HEK293 (cell line): ENCODE measurements around the gene PRCC.

Experiments
- GLIS1 ChIP-seq: fragments of 450-650 bp; formaldehyde crosslinking; IDR thresholded peaks from 2 replicates; pipeline ENCODE4 v1.5.1; 2016; ENCODE audit warnings: missing biosample characterization, missing genetic modification characterization
- MZF1 ChIP-seq: fragments of 450-650 bp; formaldehyde crosslinking; IDR thresholded peaks from 2 replicates; pipeline ENCODE4 v1.5.1; 2017; ENCODE audit warnings: missing biosample characterization, missing genetic modification characterization, borderline replicate concordance
- RBAK ChIP-seq: fragments of 450-650 bp; formaldehyde crosslinking; IDR thresholded peaks from 2 replicates; pipeline ENCODE4 v1.5.1; 2016; ENCODE audit warnings: missing biosample characterization, missing genetic modification characterization
- REPIN1 ChIP-seq: fragments of 450-650 bp; formaldehyde crosslinking; IDR thresholded peaks from 2 replicates; pipeline ENCODE4 v1.5.1; 2017; ENCODE audit warnings: missing biosample characterization, missing genetic modification characterization, low read depth
- SETDB1 ChIP-seq: IDR thresholded peaks from one replicate; pipeline ENCODE4 v1.6.1; 2017; ENCODE audit warnings: mild to moderate bottlenecking, low read length, moderate library complexity, mixed read lengths; ENCODE audit not compliant: insufficient read length
- YY1 ChIP-seq: fragments of 450-650 bp; formaldehyde crosslinking; IDR thresholded peaks from 2 replicates; pipeline ENCODE4 v1.5.1; 2018; ENCODE audit warnings: missing biosample characterization, missing genetic modification characterization
- YY2 ChIP-seq: fragments of 450-650 bp; formaldehyde crosslinking; IDR thresholded peaks from 2 replicates; pipeline ENCODE4 v1.5.1; 2016; ENCODE audit warnings: missing biosample characterization, missing genetic modification characterization
- ZBTB17 ChIP-seq: fragments of 450-650 bp; formaldehyde crosslinking; IDR thresholded peaks from 2 replicates; pipeline ENCODE4 v1.5.1; 2016; ENCODE audit warnings: missing biosample characterization, missing genetic modification characterization
- ZEB2 ChIP-seq: fragments of 450-650 bp; formaldehyde crosslinking; IDR thresholded peaks from 2 replicates; pipeline ENCODE4 v1.5.1; 2016; ENCODE audit warnings: missing biosample characterization, missing genetic modification characterization
- ZFP41 ChIP-seq: fragments of 450-650 bp; formaldehyde crosslinking; IDR thresholded peaks from 2 replicates; pipeline ENCODE4 v1.5.1; 2016; ENCODE audit warnings: missing biosample characterization, missing genetic modification characterization, borderline replicate concordance
- ZNF266 ChIP-seq: fragments of 450-650 bp; formaldehyde crosslinking; IDR thresholded peaks from 2 replicates; pipeline ENCODE4 v1.5.1; 2016; ENCODE audit warnings: missing biosample characterization, missing genetic modification characterization, low read depth
- ZNF324 ChIP-seq: fragments of 450-650 bp; formaldehyde crosslinking; IDR thresholded peaks from 2 replicates; pipeline ENCODE4 v1.5.1; 2016; ENCODE audit warnings: missing biosample characterization, missing genetic modification characterization
- ZNF341 ChIP-seq: fragments of 450-650 bp; formaldehyde crosslinking; IDR thresholded peaks from 2 replicates; pipeline ENCODE4; 2016; ENCODE audit warnings: low read depth, missing biosample characterization, missing genetic modification characterization
- ZNF433 ChIP-seq: fragments of 450-650 bp; formaldehyde crosslinking; IDR thresholded peaks from 2 replicates; pipeline ENCODE4 v1.5.1; 2016; ENCODE audit warnings: missing biosample characterization, missing genetic modification characterization, low read depth
- ZNF510 ChIP-seq: fragments of 450-650 bp; formaldehyde crosslinking; IDR thresholded peaks from 2 replicates; pipeline ENCODE4 v1.5.1; 2018; ENCODE audit warnings: mild to moderate bottlenecking, missing genetic modification characterization, missing biosample characterization; ENCODE audit not compliant: insufficient replicate concordance
- ZNF514 ChIP-seq: fragments of 450-650 bp; formaldehyde crosslinking; IDR thresholded peaks from 2 replicates; pipeline ENCODE4 v1.5.1; 2016; ENCODE audit warnings: missing biosample characterization, missing genetic modification characterization
- ZNF558 ChIP-seq: fragments of 450-650 bp; formaldehyde crosslinking; IDR thresholded peaks from 2 replicates; pipeline ENCODE4 v1.5.1; 2016; ENCODE audit warnings: missing biosample characterization, missing genetic modification characterization
- ZNF585B ChIP-seq: fragments of 450-650 bp; formaldehyde crosslinking; IDR thresholded peaks from 2 replicates; pipeline ENCODE4 v1.5.1; 2016; ENCODE audit warnings: missing biosample characterization, missing genetic modification characterization
- ZNF596 ChIP-seq: fragments of 450-650 bp; IDR thresholded peaks from 2 replicates; pipeline ENCODE4 v1.5.0; 2018; ENCODE audit warnings: missing biosample characterization, mild to moderate bottlenecking, missing genetic modification characterization, moderate library complexity
- ZNF621 ChIP-seq: fragments of 450-650 bp; formaldehyde crosslinking; IDR thresholded peaks from 2 replicates; pipeline ENCODE4 v1.5.1; 2017; ENCODE audit warnings: missing biosample characterization, missing genetic modification characterization
- ZNF624 ChIP-seq: fragments of 450-650 bp; formaldehyde crosslinking; IDR thresholded peaks from 2 replicates; pipeline ENCODE4 v1.5.1; 2017; ENCODE audit warnings: missing biosample characterization, missing genetic modification characterization
- ZNF645 ChIP-seq: fragments of 450-650 bp; formaldehyde crosslinking; IDR thresholded peaks from 2 replicates; pipeline ENCODE4; 2016; ENCODE audit warnings: missing biosample characterization, missing genetic modification characterization
- ZNF707 ChIP-seq: fragments of 450-650 bp; formaldehyde crosslinking; IDR thresholded peaks from 2 replicates; pipeline ENCODE4 v1.5.1; 2016; ENCODE audit warnings: missing biosample characterization, missing genetic modification characterization
- ZNF76 ChIP-seq: fragments of 450-650 bp; formaldehyde crosslinking; IDR thresholded peaks from 2 replicates; pipeline ENCODE4; 2016; ENCODE audit warnings: low read depth, missing biosample characterization, missing genetic modification characterization, borderline replicate concordance
- ZSCAN18 ChIP-seq: fragments of 450-650 bp; formaldehyde crosslinking; IDR thresholded peaks from 2 replicates; pipeline ENCODE4 v1.5.1; 2016; ENCODE audit warnings: missing biosample characterization, missing genetic modification characterization
- TF ChIP-seq, protein P1 (sequence below): IDR thresholded peaks from 2 replicates; pipeline ENCODE4 v1.6.1; 2011; ENCODE audit warnings: mild to moderate bottlenecking, low read depth, low read length, borderline replicate concordance
- TF ChIP-seq, protein P2 (sequence below): fragments of 450-650 bp; formaldehyde crosslinking; conservative IDR thresholded peaks from 2 replicates; pipeline ENCODE4 v1.5.1; 2016; ENCODE audit warnings: low read depth, missing biosample characterization, missing genetic modification characterization
- TF ChIP-seq, protein P3 (sequence below): fragments of 450-650 bp; formaldehyde crosslinking; IDR thresholded peaks from 2 replicates; pipeline ENCODE4 v1.5.1; 2016; ENCODE audit warnings: missing biosample characterization, missing genetic modification characterization

Gene PRCC

DNA sequence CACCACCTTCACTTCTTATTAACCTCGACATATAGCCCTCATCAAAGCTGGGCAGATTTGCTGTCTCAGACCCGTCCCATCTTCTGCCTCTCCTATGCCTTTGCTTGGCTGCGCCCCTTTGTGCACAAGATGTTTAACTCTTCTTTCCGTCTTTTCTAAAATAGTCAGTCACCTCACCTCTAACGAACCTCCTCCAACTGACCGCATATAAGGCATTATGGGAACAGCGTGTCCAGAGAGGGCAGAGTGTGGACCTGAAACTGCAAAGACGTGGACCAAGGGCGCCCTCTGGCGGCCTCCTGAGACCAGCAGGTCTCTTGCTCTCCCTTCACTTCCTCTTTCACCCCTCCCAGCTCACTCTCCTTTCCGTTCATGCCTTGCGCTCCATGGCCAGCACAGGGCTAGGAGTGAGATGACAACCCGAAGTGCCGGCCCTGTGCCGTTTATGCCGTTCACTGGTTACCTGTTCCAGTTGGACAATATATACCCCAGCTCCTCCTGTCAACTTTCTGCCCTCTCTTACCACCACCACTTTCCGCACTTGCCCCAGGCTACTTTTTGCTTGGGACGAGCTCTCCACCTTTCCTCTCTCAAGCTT, 41.6 kb upstream of the PRCC start (continued):
- TF ChIP-seq ZSCAN18 (no peak), ZNF707 (no peak), ZNF585B (no peak), ZBTB17 (tag by site-specific recombination) (peak; percentile 86), GLIS1 (tag by site-specific recombination) (0 out of 2 replicates have a peak, but pooled peaks have one; percentile 5), ZNF621 (tag by site-specific recombination) (no peak), MZF1 (no peak), ZEB2 (tag by site-specific recombination) (peak; percentile 51; the same call in 1 of the 2 replicates), REPIN1 (peak; percentile 69; the same call in 1 of the 2 replicates), ZNF514 (tag by site-specific recombination) (no peak), ZNF433 (tag by site-specific recombination) (no peak), ZFP41 (no peak), RBAK (tag by site-specific recombination) (no peak), ZNF510 (tag by site-specific recombination) (no peak), YY2 (no peak), ZNF645 (no peak), YY1 (tag by site-specific recombination) (no peak), ZNF76 (tag by site-specific recombination) (peak; percentile 92), ZNF266 (tag by site-specific recombination) (no peak), ZNF324 (tag by site-specific recombination) (0 out of 2 replicates have a peak, but pooled peaks have one; percentile 32), ZNF558 (tag by site-specific recombination) (0 out of 2 replicates have a peak, but pooled peaks have one; percentile 24), SETDB1 (no peak), ZNF341 (tag by site-specific recombination) (peak; percentile 39), ZNF596 (tag by site-specific recombination) (no peak), ZNF624 (tag by site-specific recombination) (no peak)
- TF ChIP-seq, protein P1, sequence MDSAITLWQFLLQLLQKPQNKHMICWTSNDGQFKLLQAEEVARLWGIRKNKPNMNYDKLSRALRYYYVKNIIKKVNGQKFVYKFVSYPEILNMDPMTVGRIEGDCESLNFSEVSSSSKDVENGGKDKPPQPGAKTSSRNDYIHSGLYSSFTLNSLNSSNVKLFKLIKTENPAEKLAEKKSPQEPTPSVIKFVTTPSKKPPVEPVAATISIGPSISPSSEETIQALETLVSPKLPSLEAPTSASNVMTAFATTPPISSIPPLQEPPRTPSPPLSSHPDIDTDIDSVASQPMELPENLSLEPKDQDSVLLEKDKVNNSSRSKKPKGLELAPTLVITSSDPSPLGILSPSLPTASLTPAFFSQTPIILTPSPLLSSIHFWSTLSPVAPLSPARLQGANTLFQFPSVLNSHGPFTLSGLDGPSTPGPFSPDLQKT = no peak
- TF ChIP-seq, protein P2, sequence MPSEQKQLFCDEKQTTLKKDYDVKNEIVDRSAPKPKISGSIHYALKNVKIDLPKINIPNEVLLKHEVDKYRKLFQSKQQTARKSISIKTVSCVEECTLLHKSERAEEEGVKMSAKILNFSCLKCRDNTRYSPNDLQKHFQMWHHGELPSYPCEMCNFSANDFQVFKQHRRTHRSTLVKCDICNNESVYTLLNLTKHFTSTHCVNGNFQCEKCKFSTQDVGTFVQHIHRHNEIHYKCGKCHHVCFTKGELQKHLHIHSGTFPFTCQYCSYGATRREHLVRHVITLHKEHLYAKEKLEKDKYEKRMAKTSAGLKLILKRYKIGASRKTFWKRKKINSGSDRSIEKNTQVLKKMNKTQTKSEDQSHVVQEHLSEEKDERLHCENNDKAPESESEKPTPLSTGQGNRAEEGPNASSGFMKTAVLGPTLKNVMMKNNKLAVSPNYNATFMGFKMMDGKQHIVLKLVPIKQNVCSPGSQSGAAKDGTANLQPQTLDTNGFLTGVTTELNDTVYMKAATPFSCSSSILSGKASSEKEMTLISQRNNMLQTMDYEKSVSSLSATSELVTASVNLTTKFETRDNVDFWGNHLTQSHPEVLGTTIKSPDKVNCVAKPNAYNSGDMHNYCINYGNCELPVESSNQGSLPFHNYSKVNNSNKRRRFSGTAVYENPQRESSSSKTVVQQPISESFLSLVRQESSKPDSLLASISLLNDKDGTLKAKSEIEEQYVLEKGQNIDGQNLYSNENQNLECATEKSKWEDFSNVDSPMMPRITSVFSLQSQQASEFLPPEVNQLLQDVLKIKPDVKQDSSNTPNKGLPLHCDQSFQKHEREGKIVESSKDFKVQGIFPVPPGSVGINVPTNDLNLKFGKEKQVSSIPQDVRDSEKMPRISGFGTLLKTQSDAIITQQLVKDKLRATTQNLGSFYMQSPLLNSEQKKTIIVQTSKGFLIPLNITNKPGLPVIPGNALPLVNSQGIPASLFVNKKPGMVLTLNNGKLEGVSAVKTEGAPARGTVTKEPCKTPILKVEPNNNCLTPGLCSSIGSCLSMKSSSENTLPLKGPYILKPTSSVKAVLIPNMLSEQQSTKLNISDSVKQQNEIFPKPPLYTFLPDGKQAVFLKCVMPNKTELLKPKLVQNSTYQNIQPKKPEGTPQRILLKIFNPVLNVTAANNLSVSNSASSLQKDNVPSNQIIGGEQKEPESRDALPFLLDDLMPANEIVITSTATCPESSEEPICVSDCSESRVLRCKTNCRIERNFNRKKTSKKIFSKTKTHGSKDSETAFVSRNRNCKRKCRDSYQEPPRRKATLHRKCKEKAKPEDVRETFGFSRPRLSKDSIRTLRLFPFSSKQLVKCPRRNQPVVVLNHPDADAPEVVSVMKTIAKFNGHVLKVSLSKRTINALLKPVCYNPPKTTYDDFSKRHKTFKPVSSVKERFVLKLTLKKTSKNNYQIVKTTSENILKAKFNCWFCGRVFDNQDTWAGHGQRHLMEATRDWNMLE (tag by site-specific recombination) = no peak
- TF ChIP-seq, protein P3, sequence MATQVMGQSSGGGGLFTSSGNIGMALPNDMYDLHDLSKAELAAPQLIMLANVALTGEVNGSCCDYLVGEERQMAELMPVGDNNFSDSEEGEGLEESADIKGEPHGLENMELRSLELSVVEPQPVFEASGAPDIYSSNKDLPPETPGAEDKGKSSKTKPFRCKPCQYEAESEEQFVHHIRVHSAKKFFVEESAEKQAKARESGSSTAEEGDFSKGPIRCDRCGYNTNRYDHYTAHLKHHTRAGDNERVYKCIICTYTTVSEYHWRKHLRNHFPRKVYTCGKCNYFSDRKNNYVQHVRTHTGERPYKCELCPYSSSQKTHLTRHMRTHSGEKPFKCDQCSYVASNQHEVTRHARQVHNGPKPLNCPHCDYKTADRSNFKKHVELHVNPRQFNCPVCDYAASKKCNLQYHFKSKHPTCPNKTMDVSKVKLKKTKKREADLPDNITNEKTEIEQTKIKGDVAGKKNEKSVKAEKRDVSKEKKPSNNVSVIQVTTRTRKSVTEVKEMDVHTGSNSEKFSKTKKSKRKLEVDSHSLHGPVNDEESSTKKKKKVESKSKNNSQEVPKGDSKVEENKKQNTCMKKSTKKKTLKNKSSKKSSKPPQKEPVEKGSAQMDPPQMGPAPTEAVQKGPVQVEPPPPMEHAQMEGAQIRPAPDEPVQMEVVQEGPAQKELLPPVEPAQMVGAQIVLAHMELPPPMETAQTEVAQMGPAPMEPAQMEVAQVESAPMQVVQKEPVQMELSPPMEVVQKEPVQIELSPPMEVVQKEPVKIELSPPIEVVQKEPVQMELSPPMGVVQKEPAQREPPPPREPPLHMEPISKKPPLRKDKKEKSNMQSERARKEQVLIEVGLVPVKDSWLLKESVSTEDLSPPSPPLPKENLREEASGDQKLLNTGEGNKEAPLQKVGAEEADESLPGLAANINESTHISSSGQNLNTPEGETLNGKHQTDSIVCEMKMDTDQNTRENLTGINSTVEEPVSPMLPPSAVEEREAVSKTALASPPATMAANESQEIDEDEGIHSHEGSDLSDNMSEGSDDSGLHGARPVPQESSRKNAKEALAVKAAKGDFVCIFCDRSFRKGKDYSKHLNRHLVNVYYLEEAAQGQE = peak; percentile 50; the same call in 1 of the 2 replicates
